ENCODE results near the gene CYP1A1.
"Not testable (repeated sequence)": the region's sequence is repeated elsewhere in the genome, so short reads cannot be mapped to it uniquely, and the experiment has no call there.

Gene CYP1A1

DNA sequence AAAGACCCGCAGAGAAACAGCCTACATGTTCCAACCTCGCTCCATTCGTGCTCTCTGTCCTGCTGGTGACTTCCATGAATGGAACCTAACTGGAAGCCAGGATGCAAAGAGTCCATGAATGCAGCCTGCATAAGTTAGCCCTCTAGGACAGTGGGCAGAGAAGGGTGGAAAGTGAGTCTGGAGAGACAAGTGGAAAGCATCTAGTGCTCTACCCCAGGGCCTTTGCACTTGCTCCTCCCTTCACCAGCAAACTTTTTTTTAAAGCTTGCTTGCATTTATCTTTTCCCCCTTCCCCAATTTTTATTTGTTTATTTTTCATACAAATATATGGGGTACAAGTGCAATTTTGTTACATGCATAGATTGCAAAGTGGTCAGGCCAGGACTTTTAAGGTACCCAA, 7.9 kb upstream of the CYP1A1 start:
- DNase-seq = no peak

DNA sequence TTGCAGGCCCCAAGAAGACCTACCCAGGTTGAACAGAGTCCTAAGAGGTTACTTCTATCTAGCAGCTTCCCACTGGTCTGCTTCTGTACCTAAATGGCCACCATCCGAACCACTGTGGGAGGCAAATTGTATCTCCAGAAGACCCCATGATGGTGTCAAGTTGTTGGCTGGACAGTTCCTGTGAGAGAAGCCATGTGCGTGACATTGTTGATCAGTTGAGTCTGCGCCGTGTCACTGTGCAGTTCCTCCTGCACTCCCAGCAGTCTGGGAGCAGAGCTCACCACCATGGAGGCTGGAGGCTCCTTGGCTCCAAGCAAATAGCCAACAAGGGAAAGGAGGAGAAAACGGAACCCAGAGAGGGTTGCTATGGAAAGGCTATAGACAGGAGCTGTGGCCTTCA, 7.5 kb upstream of the CYP1A1 start:
- no peak for DNase-seq

DNA sequence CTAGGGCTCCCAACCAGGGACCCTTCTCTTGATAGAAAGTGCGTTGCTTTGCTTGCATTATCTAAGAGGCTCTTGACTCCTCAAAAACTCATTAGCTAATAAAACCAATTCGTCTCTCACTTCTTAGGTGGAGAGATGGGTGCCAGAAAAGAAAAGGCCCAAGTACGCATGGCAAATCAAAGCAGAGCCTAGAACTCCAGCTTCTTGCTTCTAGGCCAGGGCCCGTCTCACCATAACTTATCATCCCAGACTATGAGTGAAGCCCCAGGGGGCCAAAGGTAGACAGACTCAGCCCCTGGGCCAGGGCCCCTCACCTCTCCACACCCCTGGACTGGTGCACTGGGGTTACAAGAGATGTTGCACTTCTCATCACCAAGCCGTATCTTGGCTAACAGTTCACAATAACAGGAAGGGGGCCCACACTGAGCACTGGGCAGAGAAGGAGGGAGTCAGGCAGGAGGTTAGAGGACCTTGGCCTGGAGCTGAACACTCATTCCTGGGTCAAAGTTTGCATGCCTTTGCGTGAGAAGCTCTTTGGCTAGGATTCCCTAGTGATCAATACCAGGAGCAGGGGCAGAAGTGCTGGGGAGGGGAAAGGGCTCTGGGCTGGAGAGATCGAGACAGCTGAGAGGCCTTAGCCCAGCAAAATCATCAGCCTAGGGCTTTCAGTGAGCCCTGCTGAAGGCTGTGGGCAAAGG, 5.4 kb upstream of the CYP1A1 start:
- DNase-seq = no peak

DNA sequence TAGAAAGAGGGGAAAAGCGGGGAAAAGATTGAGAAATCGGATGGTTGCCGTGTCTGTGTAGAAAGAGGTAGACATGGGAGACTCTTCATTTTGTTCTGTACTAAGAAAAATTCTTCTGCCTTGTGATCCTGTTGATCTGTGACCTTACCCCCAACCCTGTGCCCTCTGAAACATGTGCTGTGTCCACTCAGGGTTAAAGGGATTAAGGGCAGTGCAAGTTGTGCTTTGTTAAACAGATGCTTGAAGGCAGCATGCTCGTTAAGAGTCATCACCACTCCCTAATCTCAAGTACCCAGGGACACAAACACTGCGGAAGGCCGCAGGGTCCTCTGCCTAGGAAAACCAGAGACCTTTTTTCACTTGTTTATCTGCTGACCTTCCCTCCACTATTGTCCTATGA, 4.0 kb upstream of the CYP1A1 start:
- not testable (repeated sequence) for DNase-seq

DNA sequence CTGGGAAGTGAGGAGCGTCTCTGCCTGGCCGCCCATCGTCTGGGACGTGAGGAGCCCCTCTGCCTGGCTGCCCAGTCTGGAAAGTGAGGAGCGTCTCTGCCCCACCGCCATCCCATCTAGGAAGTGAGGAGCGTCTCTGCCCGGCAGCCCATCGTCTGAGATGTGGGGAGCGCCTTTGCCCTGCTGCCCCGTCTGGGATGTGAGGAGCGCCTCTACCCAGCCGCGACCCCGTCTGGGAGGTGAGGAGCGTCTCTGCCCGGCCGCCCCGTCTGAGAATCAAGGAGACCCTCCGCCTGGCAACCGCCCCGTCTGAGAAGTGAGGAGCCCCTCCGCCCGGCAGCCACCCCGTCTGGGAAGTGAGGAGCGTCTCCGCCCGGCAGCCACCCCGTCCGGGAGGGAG, 3.4 kb upstream of the CYP1A1 start:
- not testable (repeated sequence) for DNase-seq

DNA sequence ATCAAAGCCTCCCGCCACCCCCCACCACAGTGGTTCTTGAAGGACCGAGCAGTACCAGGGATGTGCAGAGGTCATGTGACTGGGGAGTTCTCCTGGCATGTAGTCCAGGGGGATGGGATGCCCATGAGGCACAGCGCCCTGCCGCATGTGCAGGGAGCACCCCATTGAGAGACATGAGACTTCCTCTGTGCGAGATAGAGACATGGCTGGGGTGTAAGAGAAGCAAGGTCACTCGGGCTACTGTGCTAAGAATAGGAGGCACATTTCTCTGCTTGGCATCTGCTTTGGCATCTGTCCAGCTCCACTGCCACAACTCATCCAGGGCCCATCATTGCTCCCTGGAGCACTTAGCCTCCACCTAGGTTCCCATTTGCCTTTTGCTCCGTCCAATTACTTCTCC, 2.4 kb upstream of the CYP1A1 start:
- DNase-seq = no peak

DNA sequence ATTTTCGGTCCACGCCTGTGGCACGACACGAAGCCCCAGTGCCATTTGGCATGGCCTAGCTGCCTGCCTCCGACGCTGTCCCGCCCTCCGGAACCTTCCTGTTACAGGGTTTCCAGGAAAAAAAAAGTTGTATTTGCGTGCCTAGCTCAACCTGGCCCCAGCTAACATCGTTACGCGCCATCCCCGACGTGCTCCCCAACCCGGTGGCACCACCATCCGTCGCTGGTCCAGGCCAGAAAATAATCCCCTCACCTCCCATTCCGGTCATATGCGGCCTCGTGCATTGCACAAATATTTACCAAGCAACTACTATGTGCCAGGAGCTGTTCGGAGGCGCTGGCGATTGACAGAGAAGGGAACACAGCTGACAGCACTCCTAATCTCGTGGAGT, 1.4 kb upstream of the CYP1A1 start:
- DNase-seq = no peak

DNA sequence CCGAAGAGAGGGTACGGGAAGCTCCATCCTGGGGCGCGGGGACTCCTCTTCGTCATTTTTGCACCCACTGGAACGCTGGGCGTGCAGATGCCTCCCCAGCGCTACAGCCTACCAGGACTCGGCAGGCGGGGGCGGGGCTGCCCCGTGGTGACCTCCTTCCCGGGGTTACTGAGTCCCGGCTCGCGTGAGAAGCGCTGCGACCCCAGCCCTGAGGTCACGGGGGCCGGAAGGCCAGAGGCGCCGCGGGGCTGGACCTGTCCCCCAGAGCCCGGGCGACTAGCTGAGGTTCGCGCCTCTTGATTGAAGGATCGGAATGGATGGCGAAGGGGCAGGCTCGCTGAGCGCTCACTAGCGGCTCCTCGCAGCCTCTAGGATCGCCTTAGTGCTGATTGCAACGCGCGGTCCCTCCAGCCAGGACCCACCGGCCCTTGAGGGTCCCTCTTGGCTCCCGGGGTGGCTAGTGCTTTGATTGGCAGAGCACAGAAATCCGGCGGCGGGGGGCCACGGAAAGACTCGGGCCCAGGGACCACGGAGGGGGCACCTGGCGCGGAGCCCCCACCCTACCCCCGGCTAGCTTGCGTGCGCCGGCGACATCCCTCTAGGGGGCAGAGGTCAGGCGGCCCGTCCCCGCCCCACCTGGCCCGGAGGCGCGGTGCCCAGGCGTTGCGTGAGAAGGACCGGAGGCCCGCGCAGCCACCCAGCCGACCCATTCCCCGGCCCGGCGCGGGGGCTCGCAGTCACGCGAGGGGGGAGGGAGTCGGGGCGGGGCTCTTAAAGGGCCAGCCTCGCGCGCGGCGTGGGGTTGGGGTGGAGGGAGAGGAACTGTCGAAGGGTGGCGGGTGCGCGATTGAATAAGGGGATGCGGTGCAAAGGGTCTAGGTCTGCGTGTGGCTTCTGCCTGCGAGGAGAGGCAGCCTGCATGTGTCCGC, 781 bp upstream of the CYP1A1 start:
- peak; percentile 5 for DNase-seq

DNA sequence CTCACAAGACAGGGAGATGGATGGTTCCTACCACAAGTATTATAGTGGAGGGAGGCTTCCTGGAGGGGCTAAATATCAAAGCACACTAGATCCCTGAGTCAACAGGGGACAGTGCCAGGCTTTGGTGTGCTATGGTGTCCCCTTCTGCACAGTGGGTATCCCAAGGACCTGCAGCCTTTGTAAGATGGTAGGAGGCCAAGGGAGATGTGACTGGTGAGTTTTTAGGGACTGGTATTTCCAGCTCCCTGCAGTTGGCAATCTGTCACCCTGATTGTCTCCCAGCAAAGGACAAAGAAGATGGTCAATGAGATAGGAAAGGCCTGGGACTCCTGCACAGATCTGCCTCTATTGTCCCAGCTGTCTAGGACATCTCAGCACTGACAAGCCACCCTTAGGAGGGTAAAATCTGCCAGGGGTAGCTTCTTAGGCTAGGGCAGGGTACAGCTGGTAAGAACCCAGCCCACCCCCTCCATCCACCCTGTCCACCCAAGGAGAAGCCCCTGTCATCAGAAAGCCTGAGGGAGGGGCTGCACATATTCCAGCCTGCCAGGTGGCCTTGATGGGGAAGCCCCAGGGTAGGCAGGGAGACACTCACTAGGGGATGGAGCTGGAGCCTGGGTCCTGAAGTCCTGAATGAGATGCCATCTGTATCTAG, 631 bp downstream of the CYP1A1 start:
- no peak for DNase-seq

DNA sequence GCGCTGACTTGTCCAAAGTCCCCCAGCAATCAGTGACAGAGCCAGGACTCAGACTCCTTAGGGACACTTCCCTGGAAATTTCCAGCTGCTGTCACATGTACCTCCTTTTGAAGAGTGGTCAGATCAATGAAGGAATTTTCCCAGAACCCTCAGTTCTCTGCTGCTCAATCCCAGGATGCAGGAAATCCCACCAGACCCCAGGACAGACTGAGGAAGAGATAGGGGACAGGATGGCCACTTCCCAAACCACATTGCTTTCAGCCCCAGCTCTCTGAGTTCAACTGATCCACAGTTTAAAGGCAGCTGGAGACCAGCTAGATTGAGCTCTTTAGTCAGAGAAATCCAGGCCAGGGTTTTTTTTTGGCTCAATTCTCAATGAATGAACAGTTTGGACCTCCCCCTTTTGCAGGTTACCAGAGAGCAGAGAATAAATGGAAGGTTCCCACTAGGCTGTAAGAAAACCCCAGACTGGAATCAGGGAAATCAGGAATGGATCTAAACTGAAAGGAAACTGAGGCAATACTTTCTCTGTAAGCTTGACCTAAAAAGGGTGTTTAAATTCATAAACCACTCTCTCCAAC, 1.5 kb downstream of the CYP1A1 start:
- DNase-seq = peak; percentile 20

DNA sequence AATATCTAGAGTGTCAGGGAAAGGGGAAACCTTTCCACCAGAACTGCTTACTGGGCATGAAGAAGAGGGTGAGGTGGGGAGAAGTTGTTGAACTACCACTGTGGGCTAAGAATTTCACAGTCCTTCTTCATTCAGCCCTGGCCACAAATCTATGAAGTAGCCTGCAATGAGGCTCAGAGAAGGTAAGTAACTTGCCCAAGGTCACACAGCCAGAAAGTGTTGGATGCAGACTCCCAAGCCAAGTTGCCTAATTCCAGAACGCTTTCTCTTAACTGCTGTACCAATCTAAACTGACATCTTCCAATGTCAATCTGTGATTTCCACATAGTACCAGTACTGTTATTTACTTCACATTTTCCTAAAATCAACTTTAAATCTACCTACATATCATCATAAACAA, 2.1 kb downstream of the CYP1A1 start:
- DNase-seq = no peak

DNA sequence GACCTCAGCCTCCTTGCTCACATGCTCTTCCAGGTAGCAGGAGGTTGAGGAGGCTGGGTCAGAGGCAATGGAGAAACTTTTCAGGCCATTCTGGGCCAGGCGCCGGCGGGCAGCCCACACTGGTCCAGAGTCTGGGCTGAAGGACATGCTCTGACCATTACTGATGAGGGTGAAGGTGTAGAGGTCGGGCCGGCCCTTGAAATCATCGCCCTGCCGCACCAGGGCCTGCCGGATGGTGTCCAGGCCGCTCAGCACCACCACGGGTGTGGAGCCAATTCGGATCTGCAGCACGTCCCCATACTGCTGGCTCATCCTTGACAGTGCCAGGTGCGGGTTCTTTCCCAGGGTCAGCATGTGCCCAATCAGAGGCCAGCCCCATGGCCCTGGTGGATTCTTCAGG, 2.7 kb downstream of the CYP1A1 start:
- no peak for DNase-seq

DNA sequence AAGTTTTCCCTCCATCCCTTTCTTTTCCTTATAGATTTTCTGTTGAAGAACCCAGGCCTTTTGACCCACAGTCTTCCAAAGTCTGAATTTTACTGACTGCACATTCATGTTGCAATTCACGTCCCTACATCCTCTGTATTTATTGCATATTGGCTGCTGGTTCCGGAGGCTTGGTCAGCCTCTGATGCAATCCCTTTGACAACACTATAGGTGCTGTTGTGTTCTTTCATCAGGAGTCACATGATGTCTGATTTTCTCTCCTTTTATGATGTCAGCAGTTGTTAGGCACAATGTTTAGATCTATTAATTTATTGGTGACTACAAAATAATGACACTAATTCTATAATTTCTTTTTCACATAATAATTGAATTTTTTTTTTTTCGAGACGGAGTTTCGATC, 8.7 kb downstream of the CYP1A1 start:
- DNase-seq = no peak

DNA sequence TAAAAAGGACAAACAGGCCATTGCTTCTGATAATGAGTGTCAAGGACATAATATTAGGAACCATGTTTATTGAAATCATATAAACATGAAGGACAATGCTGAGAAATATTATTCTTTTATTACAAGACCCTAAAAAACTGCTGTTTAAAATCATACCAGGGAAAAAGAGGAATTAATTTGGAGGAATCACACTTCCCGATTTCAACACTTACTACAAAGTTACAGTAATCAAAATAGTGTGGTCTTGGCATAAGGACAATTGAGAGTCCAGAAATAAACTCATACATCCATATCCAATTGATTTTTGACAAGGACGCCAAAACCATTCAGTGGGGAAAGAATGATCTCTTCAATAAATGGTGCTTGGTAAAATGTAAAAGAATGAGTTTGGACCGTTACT, 13.0 kb downstream of the CYP1A1 start:
- DNase-seq = no peak

DNA sequence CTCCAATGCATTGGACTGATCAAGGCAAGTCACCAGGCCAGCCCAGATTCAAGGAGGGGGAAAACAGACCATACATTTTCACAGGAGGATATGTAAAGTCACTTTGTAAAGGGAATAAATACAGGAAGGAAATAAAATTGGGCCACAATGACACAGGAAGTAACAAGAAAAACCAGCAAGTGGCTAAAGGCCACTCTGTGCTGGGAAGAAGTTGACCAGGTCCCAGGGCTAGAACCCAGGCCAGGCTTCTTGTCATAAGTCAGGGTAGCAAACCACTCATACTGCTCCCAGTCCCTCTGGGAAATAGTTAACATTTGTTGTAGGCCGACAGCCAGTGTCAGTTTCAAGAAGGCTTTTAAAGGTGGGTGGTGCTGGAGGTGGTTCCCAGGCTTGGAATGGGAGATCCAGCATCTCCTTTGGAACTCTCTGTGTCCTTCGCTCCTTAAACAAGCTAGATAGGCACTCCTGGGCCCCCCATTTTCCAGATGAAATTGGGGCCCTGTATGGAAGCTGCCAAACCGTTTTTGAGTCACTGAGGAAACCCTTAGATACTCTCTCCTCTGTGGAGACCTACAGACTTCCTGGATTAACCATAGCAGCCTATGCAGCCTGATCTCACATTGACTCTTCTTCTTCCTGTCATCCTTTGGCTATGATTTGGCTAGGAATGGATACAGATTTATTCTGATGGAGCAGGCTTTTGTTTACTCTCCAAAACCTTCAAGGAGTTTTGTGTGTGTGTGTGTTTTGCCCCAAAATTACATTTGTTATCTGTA, 14.8 kb downstream of the CYP1A1 start:
- no peak for DNase-seq

DNA sequence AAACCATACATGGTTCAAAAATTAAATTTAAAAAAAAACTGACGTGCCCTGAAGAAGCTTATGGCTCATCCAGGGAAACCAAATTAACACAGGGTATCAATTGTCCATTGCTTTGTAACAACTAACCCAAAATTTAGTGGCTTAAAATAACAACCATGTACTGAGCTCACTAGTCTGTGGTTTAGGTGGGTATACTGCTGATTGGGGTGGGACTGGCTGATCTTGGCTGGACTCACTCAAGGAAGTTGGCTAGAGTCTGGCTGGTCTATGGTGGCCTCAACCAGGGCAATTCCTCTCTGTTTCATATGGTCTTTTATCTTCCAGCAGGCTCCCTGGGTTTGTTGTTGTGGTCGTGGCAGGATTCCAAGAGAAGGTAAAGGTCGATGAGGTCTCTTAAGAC, 15.4 kb downstream of the CYP1A1 start:
- DNase-seq = no peak

DNA sequence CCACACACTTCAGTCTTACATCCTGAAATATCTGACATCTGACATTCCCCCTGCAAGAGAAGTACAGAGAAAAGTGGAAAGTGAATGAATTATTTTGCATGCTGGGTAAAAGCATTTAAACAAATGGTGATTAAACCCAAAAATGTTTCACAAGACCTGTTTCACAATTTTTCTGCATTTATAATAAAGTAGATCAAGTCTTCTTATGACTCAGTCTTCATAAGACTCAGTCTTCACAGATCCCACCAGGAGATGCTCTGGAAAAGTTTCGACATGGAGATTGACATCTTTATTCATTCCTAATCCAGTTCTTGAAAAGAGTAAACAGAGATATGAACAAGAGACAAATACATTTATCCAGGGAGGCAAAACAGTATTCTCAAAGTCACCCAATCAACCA, 16.3 kb downstream of the CYP1A1 start:
- DNase-seq = no peak

DNA sequence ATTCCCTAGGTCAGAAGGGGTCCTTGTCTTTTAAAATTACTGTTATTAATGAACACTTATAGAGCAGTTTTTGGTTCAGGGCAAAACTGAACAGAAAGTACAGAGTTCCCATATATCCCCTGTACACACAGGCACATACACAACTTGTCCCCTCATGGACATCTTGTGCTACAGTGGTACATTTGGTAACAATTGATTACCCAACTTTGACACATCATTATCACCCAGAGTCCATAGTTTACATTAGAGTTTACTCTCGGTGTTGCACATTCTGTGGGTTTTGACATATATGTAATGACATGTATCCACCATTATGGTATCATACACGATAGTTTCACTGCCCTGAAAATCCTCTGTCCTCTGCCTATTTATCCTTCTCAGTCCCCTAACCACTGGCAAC, 28.5 kb downstream of the CYP1A1 start:
- DNase-seq = no peak

DNA sequence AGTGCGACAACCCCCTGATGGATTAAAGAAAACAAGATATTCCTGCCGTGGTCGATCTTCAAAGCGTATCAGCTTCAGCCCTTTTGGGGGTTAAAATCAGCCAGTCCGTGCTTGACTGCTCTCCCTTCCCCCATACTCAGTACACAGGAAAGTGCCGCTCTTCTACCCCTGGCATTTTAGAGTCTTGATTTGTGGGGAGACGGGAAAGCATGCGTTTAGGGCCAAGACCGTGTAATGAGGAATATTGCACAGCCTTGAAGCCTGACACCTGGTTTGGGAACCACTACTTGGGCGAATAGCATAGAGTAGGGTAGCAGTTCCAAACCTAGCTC, 29.0 kb downstream of the CYP1A1 start:
- DNase-seq = no peak

DNA sequence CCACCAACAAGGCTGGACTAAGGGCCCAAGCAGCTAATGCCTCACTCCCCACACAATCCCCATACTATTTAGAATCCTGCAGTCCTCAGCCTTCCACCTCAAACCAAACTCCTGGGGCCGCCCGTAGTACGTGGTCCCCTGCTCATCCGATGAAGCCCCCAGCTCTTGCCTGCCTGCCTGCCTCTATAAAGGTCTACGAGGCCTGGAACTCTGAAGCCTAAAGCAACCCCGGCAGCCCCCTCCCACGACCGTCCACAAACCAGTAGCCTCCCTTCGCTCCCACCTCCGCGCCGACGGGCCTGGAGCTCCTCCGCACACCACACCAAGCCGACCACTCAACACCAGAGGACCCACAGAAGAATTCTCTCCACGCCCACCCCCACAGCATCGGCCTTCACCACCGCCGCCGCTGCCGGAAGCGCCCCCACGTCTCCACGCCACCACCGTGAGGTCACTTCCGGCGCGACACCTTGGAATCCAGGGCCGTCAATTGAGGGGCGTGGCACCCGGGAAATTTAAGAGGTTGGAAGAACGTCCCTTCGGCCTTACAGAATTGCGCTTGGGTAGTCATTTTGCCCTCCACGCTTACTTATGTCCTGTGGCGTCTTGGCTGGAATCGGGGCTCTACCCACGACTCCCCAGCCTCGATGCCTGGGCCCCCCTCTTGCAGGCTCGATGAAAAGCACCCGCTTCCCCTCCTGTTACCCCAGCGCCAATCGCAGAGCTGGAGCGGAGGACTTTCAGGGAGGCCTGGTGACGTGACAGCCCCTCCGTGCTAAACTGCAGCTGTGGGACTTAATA, 29.5 kb downstream of the CYP1A1 start, which contains the start of gene EDC3:
TSS of gene EDC3 (minus strand) at position 428 of the 801 bp plus-strand sequence. CDS start 20,900 bp downstream, outside the sequence.
- DNase-seq = peak; percentile 7

DNA sequence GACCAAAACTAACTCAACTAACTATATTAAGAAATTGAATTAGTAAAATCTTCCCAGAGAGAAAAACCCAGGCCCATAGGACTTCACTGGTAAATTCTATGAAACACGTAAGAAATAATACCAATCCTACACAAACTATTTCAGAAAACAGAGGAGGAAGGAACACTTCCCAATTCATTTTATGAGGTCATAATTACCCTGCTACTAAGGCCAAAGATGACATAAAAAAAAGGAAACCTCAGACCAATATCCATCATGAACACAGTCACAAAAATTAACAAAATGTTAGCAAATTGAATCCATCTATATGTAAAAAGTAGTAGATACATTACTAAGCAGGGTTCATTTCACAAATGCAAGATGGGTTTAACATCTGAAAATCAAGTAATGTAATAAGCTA, 33.0 kb downstream of the CYP1A1 start:
- DNase-seq = no peak

DNA sequence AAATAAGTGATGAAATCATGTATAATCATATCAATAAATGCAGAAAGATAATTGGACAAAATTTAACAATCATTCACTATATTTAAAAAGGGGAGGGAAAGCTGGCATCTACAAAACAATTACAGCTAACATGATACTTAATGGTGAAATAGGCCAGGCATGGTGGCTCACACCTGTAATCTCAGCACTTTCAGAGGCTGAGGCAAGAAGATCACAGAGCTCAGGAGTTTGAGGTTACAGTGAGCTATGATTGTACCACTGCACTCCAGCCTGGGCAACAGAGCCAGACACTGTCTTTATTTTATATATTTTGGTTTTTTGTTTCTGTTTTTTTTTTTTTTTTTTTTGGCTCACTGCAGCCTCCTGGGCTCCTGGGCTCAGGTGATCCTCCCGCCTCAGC, 41.6 kb downstream of the CYP1A1 start:
- no peak for DNase-seq

All from DMS153 (cell line).